ENCODE data around the gene BRD3OS. TPM values are rescaled to one million over a fixed set of nuclear protein-coding genes. Genes with fewer than 3 reads are reported as not detected.

Gene BRD3OS
- total RNA-seq, 1 donor from 2014 or later, result 31.6 TPM

- Mint-ChIP-seq H3K27me3 (ENCODE audit: unreplicated experiment) (no peaks in the 10 kb centered on the region), H3K4me1 (ENCODE audit: low read depth, unreplicated experiment) (peaks cover 7% of the 10 kb centered on the region), H3K9me3 (ENCODE audit: unreplicated experiment) (peaks cover 2% of the 10 kb centered on the region), H3K36me3 (ENCODE audit: unreplicated experiment) (no peaks in the 10 kb centered on the region), H3K4me3 (ENCODE audit: unreplicated experiment) (no peak overlapping the region), H3K27ac (ENCODE audit: unreplicated experiment) (no peak overlapping the region)
- no peak for TF ChIP-seq CTCF (IDR thresholded peaks at IDR 0.05; ENCODE audit: partially characterized antibody, unreplicated experiment)
- DNase-seq, result no peak
Observed at GRCh38 chr9:133995012-133995896, 30.0 kb upstream of the BRD3OS start.

GRCh38 chr9:133996531-133997520 is 28.5 kb upstream of the BRD3OS start:
- peaks cover 7% of the 10 kb centered on the region for H3K4me1 Mint-ChIP-seq (ENCODE audit: low read depth, unreplicated experiment)
- no peak overlapping the region for H3K27ac Mint-ChIP-seq (ENCODE audit: unreplicated experiment)
- H3K36me3 Mint-ChIP-seq (ENCODE audit: unreplicated experiment), result no peaks in the 10 kb centered on the region
- H3K4me3 Mint-ChIP-seq (ENCODE audit: unreplicated experiment), result no peak overlapping the region
- peaks cover 3% of the 10 kb centered on the region for H3K27me3 Mint-ChIP-seq (ENCODE audit: unreplicated experiment)
- no peak for DNase-seq
- no peak for TF ChIP-seq CTCF (IDR thresholded peaks at IDR 0.05; ENCODE audit: partially characterized antibody, unreplicated experiment)
- H3K9me3 Mint-ChIP-seq (ENCODE audit: unreplicated experiment), result no peaks in the 10 kb centered on the region

GRCh38 chr9:133997584-133997983 is 27.7 kb upstream of the BRD3OS start:
- Mint-ChIP-seq H3K27me3 (ENCODE audit: unreplicated experiment) (peaks cover 3% of the 10 kb centered on the region), H3K27ac (ENCODE audit: unreplicated experiment) (no peak overlapping the region), H3K4me1 (ENCODE audit: low read depth, unreplicated experiment) (peaks cover 7% of the 10 kb centered on the region), H3K4me3 (ENCODE audit: unreplicated experiment) (no peak overlapping the region), H3K9me3 (ENCODE audit: unreplicated experiment) (peaks cover 2% of the 10 kb centered on the region), H3K36me3 (ENCODE audit: unreplicated experiment) (no peaks in the 10 kb centered on the region)
- no peak for TF ChIP-seq CTCF (IDR thresholded peaks at IDR 0.05; ENCODE audit: partially characterized antibody, unreplicated experiment)
- DNase-seq, result no peak

GRCh38 chr9:133998915-133999595 is 26.2 kb upstream of the BRD3OS start:
- no peak for DNase-seq

More at GRCh38 chr9:133998915-133999595, 26.2 kb upstream of the BRD3OS start:
- H3K9me3 Mint-ChIP-seq (ENCODE audit: unreplicated experiment), result peaks cover 2% of the 10 kb centered on the region
- TF ChIP-seq CTCF (IDR thresholded peaks at IDR 0.05; ENCODE audit: partially characterized antibody, unreplicated experiment), result no peak
- no peaks in the 10 kb centered on the region for H3K36me3 Mint-ChIP-seq (ENCODE audit: unreplicated experiment)
- peaks cover 3% of the 10 kb centered on the region for H3K27me3 Mint-ChIP-seq (ENCODE audit: unreplicated experiment)
- H3K4me3 Mint-ChIP-seq (ENCODE audit: unreplicated experiment), result no peak overlapping the region
- no peak overlapping the region for H3K27ac Mint-ChIP-seq (ENCODE audit: unreplicated experiment)
- peaks cover 5% of the 10 kb centered on the region for H3K4me1 Mint-ChIP-seq (ENCODE audit: low read depth, unreplicated experiment)

All from glutamatergic neuron (in vitro differentiated cells).